GM13977 (cell line): ENCODE data around the gene ANKRD6.

Source experiments
- DNase-seq: peaks from one replicate; pipeline ENCODE4 v3.0.0; 2012; ENCODE audit warnings: low spot score
- CTCF ChIP-seq: IDR thresholded peaks from 2 replicates; pipeline ENCODE4 v1.5.1; 2012; ENCODE audit warnings: mild to moderate bottlenecking, control low read depth; ENCODE audit not compliant: insufficient read depth; ENCODE audit errors: extremely low read depth, missing control alignments
- in situ Hi-C: fragments of 300-500 bp; cut with MboI; formaldehyde crosslinking; loops from one replicate; pipeline ENCODE4 v1.12.0; 2022; ENCODE audit warnings: low sequenced_read_pairs, low pct_unique_long_range_greater_than_20kb, mixed read lengths, inconsistent platforms; ENCODE audit not compliant: unreplicated experiment

Gene ANKRD6

GRCh38 chr6:89432875-89433251 lies at the start of gene ANKRD6:
Gene ANKRD6, plus strand, starts transcription at chr6:89433152. Its CDS starts 133,825 bp downstream, at chr6:89566977.
- peak; percentile 97 for TF ChIP-seq CTCF
- peak; percentile 91 for DNase-seq
- in situ Hi-C loops: loop anchor here (10.0 kb wide), 1 partner anchor 172 kb away; no protein-coding TSS in a partner anchor

- no peak for DNase-seq
- in situ Hi-C loops: loop anchor here (25.0 kb wide), 1 partner anchor 398 kb away; no protein-coding TSS in a partner anchor
- TF ChIP-seq CTCF: no peak
Measured at GRCh38 chr6:89385156-89385667, 47.7 kb upstream of the ANKRD6 start.

- no peak for DNase-seq
- in situ Hi-C loops: loop anchor here (25.0 kb wide), 1 partner anchor 399 kb away; no protein-coding TSS in a partner anchor
- no peak for TF ChIP-seq CTCF
Measured at GRCh38 chr6:89385846-89386245, 47.1 kb upstream of the ANKRD6 start.

GRCh38 chr6:89386917-89387491 lies 45.9 kb upstream of the ANKRD6 start:
- in situ Hi-C loops: loop anchor here (25.0 kb wide), 1 partner anchor 400 kb away; no protein-coding TSS in a partner anchor
- no peak for TF ChIP-seq CTCF
- DNase-seq: no peak

GRCh38 chr6:89387516-89388201 lies 45.3 kb upstream of the ANKRD6 start:
- in situ Hi-C loops: loop anchor here (25.0 kb wide), 1 partner anchor 400 kb away; no protein-coding TSS in a partner anchor
- TF ChIP-seq CTCF: no peak
- peak; percentile 59 for DNase-seq

GRCh38 chr6:89388846-89389245 lies 44.1 kb upstream of the ANKRD6 start:
- TF ChIP-seq CTCF: no peak
- in situ Hi-C loops: loop anchor here (25.0 kb wide), 1 partner anchor 402 kb away; no protein-coding TSS in a partner anchor
- no peak for DNase-seq
